Keratinocyte (primary cell): ENCODE measurements around the gene MKLN1. TPM values are rescaled to one million over a fixed set of nuclear protein-coding genes. Genes with fewer than 3 reads are reported as not detected.

ENCODE experiments used
- DNase-seq: peaks from one replicate; pipeline ENCODE4 v3.0.0-alpha.2; 2011; ENCODE audit warnings: low read depth, missing footprints, low spot score
- FAIRE-seq: peaks from 2 replicates; lab custom pipeline; 2011; peaks lifted over from hg19 to GRCh38; lab: Jason Lieb, UNC
- H2AFZ ChIP-seq: 2 replicates; pipeline ENCODE4 v1.6.0; 2012; ENCODE audit warnings: low read length, control low read depth, inconsistent platforms; ENCODE audit not compliant: control insufficient read depth
- H3K27ac ChIP-seq: 2 replicates; pipeline ENCODE4 v1.5.1; 2011; ENCODE audit warnings: low read length; ENCODE audit not compliant: control insufficient read depth, insufficient read depth
- H3K27me3 ChIP-seq: 3 replicates; pipeline ENCODE4 v1.6.0; 2011; ENCODE audit warnings: low read length; ENCODE audit not compliant: control insufficient read depth, insufficient read depth; ENCODE audit errors: extremely low read depth
- H3K36me3 ChIP-seq, 2 experiments: 2 replicates in 1 of 2; 3 replicates in 1 of 2; pipeline ENCODE4 v1.5.1; 2011; ENCODE audit warnings: low read length in 2 of 2, mild to moderate bottlenecking in 1 of 2; ENCODE audit not compliant: control insufficient read depth in 2 of 2, insufficient read depth in 2 of 2; ENCODE audit errors: extremely low read depth in 1 of 2
- H3K4me1 ChIP-seq: 3 replicates; pipeline ENCODE4 v1.5.1; 2011; ENCODE audit warnings: low read length; ENCODE audit not compliant: control insufficient read depth, insufficient read depth; ENCODE audit errors: extremely low read depth
- H3K4me2 ChIP-seq: 3 replicates; pipeline ENCODE4 v1.6.0; 2011; ENCODE audit warnings: low read depth, low read length; ENCODE audit not compliant: control insufficient read depth, insufficient read depth; ENCODE audit errors: extremely low read depth
- H3K4me3 ChIP-seq, 3 experiments: fragments of 200-600 bp in 1 of 3; sonication (generic) in 1 of 3; 2 replicates in 2 of 3; 3 replicates in 1 of 3; pipeline ENCODE4 v1.5.1; 2011 to 2016; ENCODE audit warnings: low read length in 3 of 3, mild to moderate bottlenecking in 3 of 3, control low read depth in 2 of 3, inconsistent platforms in 1 of 3, low read depth in 1 of 3, mixed read lengths in 1 of 3, mixed run types in 1 of 3, moderate library complexity in 1 of 3; ENCODE audit not compliant: control insufficient read depth in 2 of 3, insufficient read depth in 2 of 3; ENCODE audit errors: extremely low read depth in 1 of 3
- H3K79me2 ChIP-seq: 2 replicates; pipeline ENCODE4 v1.6.0; 2012; ENCODE audit warnings: low read length; ENCODE audit not compliant: control insufficient read depth, insufficient read depth
- H3K9ac ChIP-seq: 3 replicates; pipeline ENCODE4 v1.6.0; 2011; ENCODE audit warnings: low read length; ENCODE audit not compliant: control insufficient read depth, insufficient read depth; ENCODE audit errors: extremely low read depth
- H3K9me1 ChIP-seq: 3 replicates; pipeline ENCODE4 v1.6.0; 2011; ENCODE audit warnings: low read length; ENCODE audit not compliant: control insufficient read depth, insufficient read depth; ENCODE audit errors: extremely low read depth
- H3K9me3 ChIP-seq: 2 replicates; pipeline ENCODE4 v1.5.1; 2012; ENCODE audit warnings: low read depth, low read length; ENCODE audit not compliant: control insufficient read depth
- H4K20me1 ChIP-seq: 3 replicates; pipeline ENCODE4 v1.6.0; 2011; ENCODE audit warnings: low read length; ENCODE audit not compliant: control insufficient read depth, insufficient read depth; ENCODE audit errors: extremely low read depth
- CTCF ChIP-seq, 3 experiments: IDR thresholded peaks in 1 of 3; conservative IDR thresholded peaks in 1 of 3; optimal IDR thresholded peaks in 1 of 3; 2 replicates in 2 of 3; 3 replicates in 1 of 3; pipeline versions ENCODE3 to v1.5.1; 2011; ENCODE audit warnings: low read length in 3 of 3, mild to moderate bottlenecking in 3 of 3, moderate library complexity in 2 of 3, control low read depth in 1 of 3, inconsistent platforms in 1 of 3; ENCODE audit not compliant: insufficient read depth in 2 of 3; ENCODE audit errors: extremely low read depth in 1 of 3
- EZH2 ChIP-seq: IDR thresholded peaks from one replicate; pipeline ENCODE4 v1.6.1; 2012; ENCODE audit warnings: inconsistent platforms, mild to moderate bottlenecking, low read length, moderate library complexity
- dilution Hi-C: fragments of 300-500 bp; cut with MboI; formaldehyde crosslinking; loops from one replicate; pipeline ENCODE4 v1.7.0; 2020; ENCODE audit warnings: low sequenced_read_pairs; ENCODE audit not compliant: extremely low pct_ligation_motif_present
- polyA plus RNA-seq, 5 experiments: library from polyadenylated mRNA; depleted of rRNA in 3 of 5; stranded (reverse) in 3 of 5; stranded (forward) in 1 of 5; unstranded in 1 of 5; fragments of >200 nt; gene quantifications; 1 replicate in 1 of 5; 2 replicates in 3 of 5; 3 replicates in 1 of 5; pipeline versions ENCODE4 v1.2.1 to v1.2.3, GENCODE V29; 2011 to 2012; ENCODE audit warnings: missing spikeins in 2 of 5, low read depth in 1 of 5, low replicate concordance in 1 of 5

MKLN1 gene
- polyA plus RNA-seq, 1 donor (not counting 4 experiments of a cell fraction or from before 2014, with no cell fraction given), result 43.8 TPM

- H3K4me1 ChIP-seq, result peaks cover 7% of the 10 kb centered on the region
- no peaks in the 10 kb centered on the region for H3K27me3 ChIP-seq
- FAIRE-seq (no peak), DNase-seq (no peak)
- H3K4me3 ChIP-seq, result no peak overlapping the region
- no peaks in the 10 kb centered on the region for H3K36me3 ChIP-seq
- H3K79me2 ChIP-seq, result no peaks in the 10 kb centered on the region
- H3K9me3 ChIP-seq, result no peaks in the 10 kb centered on the region
- dilution Hi-C loops, result no loop called here
- no peak overlapping the region for H3K27ac ChIP-seq
- no peak for TF ChIP-seq CTCF (optimal IDR thresholded peaks at IDR 0.05 in 1 of 3, IDR thresholded peaks at IDR 0.05 in 1 of 3, conservative IDR thresholded peaks at IDR 0.05 in 1 of 3; ENCODE audit: extremely low read depth in 1 of 3, insufficient read depth in 2 of 3, low read length in 3 of 3)
- no peak for TF ChIP-seq EZH2
- no peaks in the 10 kb centered on the region for H3K9me1 ChIP-seq
- no peak overlapping the region for H2AFZ ChIP-seq
- no peaks in the 10 kb centered on the region for H4K20me1 ChIP-seq
- H3K4me2 ChIP-seq, result no peak overlapping the region
- H3K9ac ChIP-seq, result no peak overlapping the region
Observed at GRCh38 chr7:131455546-131455945, 127.9 kb downstream of the MKLN1 start.

- no peak for DNase-seq
- dilution Hi-C loops, result no loop called here
- H3K4me2 ChIP-seq, result no peak overlapping the region
Observed at GRCh38 chr7:131456338-131456737, 128.7 kb downstream of the MKLN1 start.

More at GRCh38 chr7:131456338-131456737, 128.7 kb downstream of the MKLN1 start:
- H3K9me3 ChIP-seq, result no peaks in the 10 kb centered on the region
- FAIRE-seq, result no peak
- H3K4me1 ChIP-seq, result peaks cover 7% of the 10 kb centered on the region
- no peaks in the 10 kb centered on the region for H3K27me3 ChIP-seq
- H3K79me2 ChIP-seq, result no peaks in the 10 kb centered on the region
- no peaks in the 10 kb centered on the region for H3K36me3 ChIP-seq
- H3K4me3 ChIP-seq, result no peak overlapping the region
- H4K20me1 ChIP-seq, result no peaks in the 10 kb centered on the region
- no peak overlapping the region for H3K27ac ChIP-seq
- TF ChIP-seq CTCF (optimal IDR thresholded peaks at IDR 0.05 in 1 of 3, IDR thresholded peaks at IDR 0.05 in 1 of 3, conservative IDR thresholded peaks at IDR 0.05 in 1 of 3; ENCODE audit: extremely low read depth in 1 of 3, insufficient read depth in 2 of 3, low read length in 3 of 3), result no peak
- no peak for TF ChIP-seq EZH2
- H3K9me1 ChIP-seq, result no peaks in the 10 kb centered on the region
- no peak overlapping the region for H3K9ac ChIP-seq
- H2AFZ ChIP-seq, result no peak overlapping the region
